PFSK-1 (cell line): ENCODE results near the gene CMTM1.

Source experiments
- FOXP2 ChIP-seq: optimal IDR thresholded peaks from 2 replicates; pipeline ENCODE3; 2011; ENCODE audit warnings: borderline replicate concordance, control low read depth, inconsistent platforms; ENCODE audit not compliant: insufficient read depth; ENCODE audit errors: extremely low read length, extremely low read depth
- POLR2AphosphoS5 ChIP-seq: IDR thresholded peaks from 2 replicates; pipeline ENCODE4 v1.6.1; 2012; ENCODE audit warnings: low read depth, mild to moderate bottlenecking, control low read depth, low read length, moderate library complexity
- REST ChIP-seq, 2 experiments: IDR thresholded peaks; 2 replicates each; pipeline versions ENCODE4 v1.6.1 to v1.8.0; 2011 to 2012; ENCODE audit warnings: low read depth in 2 of 2, low read length in 2 of 2, control low read depth in 1 of 2, inconsistent platforms in 1 of 2, mild to moderate bottlenecking in 1 of 2, moderate library complexity in 1 of 2; ENCODE audit not compliant: insufficient read depth in 1 of 2
- SIN3A ChIP-seq: IDR thresholded peaks from 2 replicates; pipeline ENCODE4 v1.6.1; 2012; ENCODE audit warnings: mild to moderate bottlenecking, low read length, moderate library complexity, borderline replicate concordance; ENCODE audit not compliant: insufficient read depth
- TAF1 ChIP-seq: IDR thresholded peaks from 2 replicates; pipeline ENCODE4 v1.6.1; 2012; ENCODE audit warnings: low read length, control low read depth, borderline replicate concordance; ENCODE audit not compliant: insufficient read depth

DNA sequence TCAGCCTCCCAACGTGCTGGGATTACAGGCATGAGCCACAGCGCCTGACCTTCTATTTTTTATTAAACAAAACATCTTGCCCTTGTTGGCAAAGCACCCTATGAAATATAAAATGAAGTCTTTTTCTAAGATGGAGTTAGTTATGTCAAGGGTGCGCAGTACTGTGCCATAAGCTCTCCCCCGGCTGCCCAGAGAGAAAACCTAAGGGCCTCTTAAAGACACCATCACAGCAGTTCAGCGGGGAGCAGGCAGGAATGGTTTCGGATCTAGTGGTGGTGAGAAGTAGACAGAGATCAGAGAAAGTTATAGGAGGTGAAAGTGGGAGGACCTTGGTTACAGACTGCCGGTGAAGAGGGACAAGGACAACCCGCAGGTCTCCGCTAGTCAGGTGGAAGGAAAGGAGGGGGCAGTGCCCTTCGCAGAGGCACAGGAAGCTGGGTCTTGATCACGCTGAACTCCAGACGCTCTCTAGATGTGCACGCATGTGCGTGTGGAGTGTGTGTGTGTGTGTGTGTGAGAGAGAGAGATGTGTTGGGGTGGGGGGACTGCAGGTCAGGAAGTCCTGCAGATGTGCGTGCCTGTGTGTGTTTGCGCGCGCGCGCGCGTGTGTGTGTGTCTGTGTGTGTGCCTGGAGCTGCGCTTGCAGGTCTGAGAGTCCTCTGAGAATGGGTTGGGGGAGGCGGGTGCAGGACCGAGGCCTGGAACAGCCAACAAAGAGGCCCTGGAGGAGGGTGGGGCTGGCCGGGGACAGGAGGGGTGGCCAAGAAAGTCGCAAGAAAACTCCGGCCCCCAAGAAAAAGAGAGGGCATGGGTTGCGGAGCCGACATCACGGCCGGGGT, 37.5 kb downstream of the CMTM1 start:
- 0 out of 2 replicates have a peak, but pooled peaks have one; percentile 8 for TF ChIP-seq POLR2AphosphoS5
- no peak for TF ChIP-seq REST (IDR thresholded peaks at IDR 0.05; ENCODE audit: insufficient read depth in 1 of 2, low read depth in 2 of 2, low read length in 2 of 2)
- TF ChIP-seq TAF1: 0 out of 2 replicates have a peak, but pooled peaks have one; percentile 33
- no peak for TF ChIP-seq SIN3A
- peak; percentile 44 for TF ChIP-seq FOXP2
